NCI-H2196 (cell line): ENCODE measurements around the gene AP3D1.
"Not testable (repeated sequence)": the region's sequence is repeated elsewhere in the genome, so short reads cannot be mapped to it uniquely, and the experiment has no call there.

ENCODE experiments used
- DNase-seq: peaks from one replicate; lab custom pipeline; 2025; ENCODE audit not compliant: unreplicated experiment; lab: John Stamatoyannopoulos, UW

AP3D1 gene

GRCh38 chr19:2129892-2130770 lies 21.2 kb downstream of the AP3D1 start:
- no peak for DNase-seq

GRCh38 chr19:2129486-2129885 lies 21.9 kb downstream of the AP3D1 start:
- no peak for DNase-seq

GRCh38 chr19:2129022-2129421 lies 22.3 kb downstream of the AP3D1 start:
- no peak for DNase-seq

- not testable (repeated sequence) for DNase-seq
Observed at GRCh38 chr19:2128252-2128651, 23.1 kb downstream of the AP3D1 start.

GRCh38 chr19:2127758-2128157 lies 23.6 kb downstream of the AP3D1 start:
- no peak for DNase-seq

- DNase-seq, result no peak
Observed at GRCh38 chr19:2126879-2127518, 24.4 kb downstream of the AP3D1 start.

- DNase-seq, result no peak
Observed at GRCh38 chr19:2123682-2124387, 27.5 kb downstream of the AP3D1 start.

GRCh38 chr19:2122982-2123381 lies 28.4 kb downstream of the AP3D1 start:
- no peak for DNase-seq

GRCh38 chr19:2122251-2122650 lies 29.1 kb downstream of the AP3D1 start:
- DNase-seq, result no peak

GRCh38 chr19:2121416-2122051 lies 29.8 kb downstream of the AP3D1 start:
- DNase-seq, result no peak

GRCh38 chr19:2120821-2121220 lies 30.5 kb downstream of the AP3D1 start:
- DNase-seq, result no peak

- DNase-seq, result no peak
Observed at GRCh38 chr19:2119921-2120785, 31.2 kb downstream of the AP3D1 start.

- no peak for DNase-seq
Observed at GRCh38 chr19:2118438-2118837, 32.9 kb downstream of the AP3D1 start.

- no peak for DNase-seq
Observed at GRCh38 chr19:2117215-2117960, 34.0 kb downstream of the AP3D1 start.

GRCh38 chr19:2116507-2116906 lies 34.9 kb downstream of the AP3D1 start:
- no peak for DNase-seq

- no peak for DNase-seq
Observed at GRCh38 chr19:2115911-2116426, 35.4 kb downstream of the AP3D1 start.

- DNase-seq, result no peak
Observed at GRCh38 chr19:2115324-2115723, 36.0 kb downstream of the AP3D1 start.

GRCh38 chr19:2114821-2115220 lies 36.5 kb downstream of the AP3D1 start:
- DNase-seq, result no peak

GRCh38 chr19:2114218-2114617 lies 37.1 kb downstream of the AP3D1 start:
- DNase-seq, result no peak
